RWPE2 (cell line): ENCODE data around the gene ALPP.
"Not testable (repeated sequence)": the region's sequence is repeated elsewhere in the genome, so short reads cannot be mapped to it uniquely, and the experiment has no call there.

ENCODE experiments used
- ATAC-seq: fragments of 200-7000 bp; cut with Tn5 transposase; 3 replicates; pipeline ENCODE4 v1.9.1; 2021; ENCODE audit warnings: low read depth
- DNase-seq: peaks from one replicate; pipeline ENCODE4 v3.0.0-alpha.2; 2020; ENCODE audit warnings: low spot score
- H3K27ac ChIP-seq: fragments of 450-650 bp; 2 replicates; pipeline ENCODE4 v1.5.1; 2017; ENCODE audit warnings: mild to moderate bottlenecking; ENCODE audit not compliant: poor library complexity, severe bottlenecking
- H3K27me3 ChIP-seq: fragments of 250-450 bp; sonication (Bioruptor Pico); 2 replicates; pipeline ENCODE4 v1.5.1; 2021; ENCODE audit warnings: mild to moderate bottlenecking, moderate library complexity; ENCODE audit not compliant: insufficient read depth, poor library complexity, severe bottlenecking
- H3K36me3 ChIP-seq: fragments of 250-450 bp; sonication (Bioruptor Pico); 2 replicates; pipeline ENCODE4 v1.5.1; 2020; ENCODE audit warnings: low read depth, mild to moderate bottlenecking, moderate library complexity
- H3K4me1 ChIP-seq: fragments of 250-450 bp; sonication (Bioruptor Pico); 2 replicates; pipeline ENCODE4 v1.5.1; 2021; ENCODE audit warnings: mild to moderate bottlenecking, moderate library complexity; ENCODE audit not compliant: insufficient read depth, poor library complexity, severe bottlenecking
- H3K4me3 ChIP-seq: fragments of 250-450 bp; sonication (Bioruptor Pico); 2 replicates; pipeline ENCODE4 v1.5.1; 2021; ENCODE audit warnings: mild to moderate bottlenecking, moderate library complexity; ENCODE audit not compliant: severe bottlenecking
- H3K9me3 ChIP-seq: fragments of 250-450 bp; sonication (Bioruptor Pico); 2 replicates; pipeline ENCODE4 v1.5.1; 2021; ENCODE audit warnings: mild to moderate bottlenecking, moderate library complexity; ENCODE audit not compliant: severe bottlenecking
- CTCF ChIP-seq: fragments of 450-650 bp; IDR thresholded peaks from one replicate; pipeline ENCODE4 v1.5.1; 2017; ENCODE audit warnings: mild to moderate bottlenecking, moderate library complexity; ENCODE audit not compliant: poor library complexity, severe bottlenecking

The ALPP gene

GRCh38 chr2:232362174-232362900 lies 16.2 kb upstream of the ALPP start:
- Histone ChIP-seq H3K4me1 (no peaks in the 10 kb centered on the region), H3K9me3 (no peaks in the 10 kb centered on the region), H3K4me3 (no peak overlapping the region), H3K27ac (no peak overlapping the region), H3K36me3 (no peaks in the 10 kb centered on the region), H3K27me3 (no peaks in the 10 kb centered on the region)
- TF ChIP-seq CTCF: no peak
- no peak for ATAC-seq
- DNase-seq: peak; percentile 42

- not testable (repeated sequence) for H3K4me1 ChIP-seq, H3K27me3 ChIP-seq, H3K27ac ChIP-seq, H3K4me3 ChIP-seq, H3K9me3 ChIP-seq, H3K36me3 ChIP-seq, ATAC-seq
- peak; percentile 34 for DNase-seq
These were observed 15.3 kb upstream of the ALPP start for GRCh38 chr2:232363064-232363783.

- no peak for TF ChIP-seq CTCF
- Histone ChIP-seq H3K4me1 (no peaks in the 10 kb centered on the region), H3K27ac (no peak overlapping the region), H3K36me3 (no peaks in the 10 kb centered on the region), H3K4me3 (no peak overlapping the region), H3K27me3 (no peaks in the 10 kb centered on the region), H3K9me3 (no peaks in the 10 kb centered on the region)
- DNase-seq: peak; percentile 34
- no peak for ATAC-seq
These were observed 14.6 kb upstream of the ALPP start for GRCh38 chr2:232363784-232364615.

GRCh38 chr2:232364806-232365594 lies 13.6 kb upstream of the ALPP start:
- H3K4me3 ChIP-seq, ATAC-seq, H3K27ac ChIP-seq, H3K36me3 ChIP-seq, H3K4me1 ChIP-seq, H3K9me3 ChIP-seq, H3K27me3 ChIP-seq: not testable (repeated sequence)
- peak; percentile 22 for DNase-seq

- ATAC-seq: peak; percentile 68
These were observed 12.8 kb upstream of the ALPP start for GRCh38 chr2:232365621-232366321.

GRCh38 chr2:232366461-232366860 lies 12.1 kb upstream of the ALPP start:
- H3K4me3 ChIP-seq, H3K27me3 ChIP-seq, H3K4me1 ChIP-seq, ATAC-seq, H3K9me3 ChIP-seq, H3K27ac ChIP-seq, H3K36me3 ChIP-seq: not testable (repeated sequence)
- peak; percentile 36 for DNase-seq

More at GRCh38 chr2:232365621-232366321, 12.8 kb upstream of the ALPP start:
- Histone ChIP-seq H3K4me3 (no peak overlapping the region), H3K27ac (no peak overlapping the region), H3K27me3 (no peaks in the 10 kb centered on the region), H3K9me3 (no peaks in the 10 kb centered on the region), H3K36me3 (no peaks in the 10 kb centered on the region), H3K4me1 (no peaks in the 10 kb centered on the region)
- peak; percentile 26 for TF ChIP-seq CTCF
- peak; percentile 15 for DNase-seq
